ENCODE data around the gene LGALS7.

DNA sequence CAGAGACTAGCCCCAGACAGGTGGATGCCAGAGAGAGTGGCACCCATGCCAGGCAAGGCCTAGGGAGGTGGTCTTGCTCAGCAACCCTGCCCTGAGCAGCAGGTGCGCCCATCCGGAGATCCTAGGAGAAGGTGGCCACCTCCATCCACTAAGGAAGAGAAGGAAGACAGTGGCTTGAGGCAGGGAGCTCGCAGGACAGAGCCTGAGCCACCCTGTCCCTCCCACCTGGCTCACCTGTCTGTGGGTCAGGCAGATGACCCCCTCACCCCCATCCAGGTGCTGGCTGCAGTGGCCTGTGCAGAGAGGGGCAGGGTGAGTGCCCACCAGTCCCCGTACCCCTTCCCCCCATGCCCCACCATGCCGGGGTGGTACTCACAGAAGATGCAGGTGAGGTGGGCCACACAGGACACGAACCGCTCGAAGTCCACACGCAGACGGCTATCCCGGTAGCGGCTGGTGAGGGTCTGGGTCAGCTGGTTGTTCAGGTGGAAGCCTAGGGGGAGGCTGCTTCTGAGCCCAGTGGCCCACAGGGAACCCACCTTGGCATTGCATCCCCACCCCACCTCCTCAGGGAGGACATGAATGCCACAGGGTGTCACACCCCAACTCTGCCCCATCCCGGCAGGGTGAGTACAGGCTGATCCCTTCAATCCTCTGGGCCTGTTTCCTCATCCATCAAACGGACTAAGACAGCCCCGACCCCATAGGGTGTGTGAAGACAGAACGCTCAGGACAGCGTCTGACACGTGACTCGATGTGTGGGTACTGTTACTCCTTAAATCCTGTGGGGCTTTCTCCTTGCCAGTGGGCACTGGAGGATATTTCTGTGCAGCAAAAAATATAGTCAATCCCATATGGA lies 42.4 kb downstream of the LGALS7 start:
- TF ChIP-seq, protein P1, sequence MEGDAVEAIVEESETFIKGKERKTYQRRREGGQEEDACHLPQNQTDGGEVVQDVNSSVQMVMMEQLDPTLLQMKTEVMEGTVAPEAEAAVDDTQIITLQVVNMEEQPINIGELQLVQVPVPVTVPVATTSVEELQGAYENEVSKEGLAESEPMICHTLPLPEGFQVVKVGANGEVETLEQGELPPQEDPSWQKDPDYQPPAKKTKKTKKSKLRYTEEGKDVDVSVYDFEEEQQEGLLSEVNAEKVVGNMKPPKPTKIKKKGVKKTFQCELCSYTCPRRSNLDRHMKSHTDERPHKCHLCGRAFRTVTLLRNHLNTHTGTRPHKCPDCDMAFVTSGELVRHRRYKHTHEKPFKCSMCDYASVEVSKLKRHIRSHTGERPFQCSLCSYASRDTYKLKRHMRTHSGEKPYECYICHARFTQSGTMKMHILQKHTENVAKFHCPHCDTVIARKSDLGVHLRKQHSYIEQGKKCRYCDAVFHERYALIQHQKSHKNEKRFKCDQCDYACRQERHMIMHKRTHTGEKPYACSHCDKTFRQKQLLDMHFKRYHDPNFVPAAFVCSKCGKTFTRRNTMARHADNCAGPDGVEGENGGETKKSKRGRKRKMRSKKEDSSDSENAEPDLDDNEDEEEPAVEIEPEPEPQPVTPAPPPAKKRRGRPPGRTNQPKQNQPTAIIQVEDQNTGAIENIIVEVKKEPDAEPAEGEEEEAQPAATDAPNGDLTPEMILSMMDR (IDR thresholded peaks at IDR 0.05), result no peak
- TF ChIP-seq POLR2A (IDR thresholded peaks at IDR 0.05), result no peak
- no peak for TF ChIP-seq POLR2AphosphoS5 (IDR thresholded peaks at IDR 0.05; ENCODE audit: insufficient read depth in 1 of 2, low read depth in 1 of 2)

Data from vagina (tissue), 2 donors.